K562 (cell line): ENCODE data around the gene COPS6. TPM values are rescaled to one million over a fixed set of nuclear protein-coding genes. Genes with fewer than 3 reads are reported as not detected.

Experiments used
- ATAC-seq: fragments of 200-7000 bp; cut with Tn5 transposase; 3 replicates; pipeline ENCODE4 v1.9.1; 2020; ENCODE audit warnings: moderate library complexity
- Bru-seq: library from RNA; stranded (reverse); fragments of 400-500 nt; gene quantifications from one replicate; lab custom pipeline; 2021; lab: Mats Ljungman, UMichigan
- BruChase-seq, 2 experiments: library from RNA; stranded (reverse); fragments of 400-500 nt; gene quantifications; one replicate each; lab custom pipeline; 2021; lab: Mats Ljungman, UMichigan
- BruUV-seq: library from RNA; stranded (reverse); fragments of 400-500 nt; replicated peaks from 2 replicates; lab custom pipeline; 2021; lab: Mats Ljungman, UMichigan
- CTCF ChIA-PET: fragments of 300-600 bp; formaldehyde crosslinking; extraction: SDS; loops from one replicate; lab custom pipeline; 2021; ENCODE audit warnings: low intra/inter-chr PET ratio; lab: Yijun Ruan, JAX
- POLR2A ChIA-PET: fragments of 300-600, 350-650 bp; sonication (Branson Sonifier 250); formaldehyde crosslinking; extraction: SDS; loops from one replicate; lab custom pipeline; 2021; ENCODE audit warnings: antibody characterized with exemption, inconsistent platforms; lab: Yijun Ruan, JAX
- DNase-seq, 4 experiments: peaks; one replicate each; pipeline versions ENCODE4 v3.0.0 to v3.0.0-alpha.2; 2011 to 2018; ENCODE audit warnings: low spot score in 3 of 4, mixed read lengths in 3 of 4; ENCODE audit errors: extremely low read depth in 1 of 4
- FAIRE-seq: peaks from 2 replicates; lab custom pipeline; 2011; peaks lifted over from hg19 to GRCh38; lab: Jason Lieb, UNC
- H2AFZ ChIP-seq: 2 replicates; pipeline ENCODE4 v1.6.0; 2011; ENCODE audit warnings: low read depth, low read length, control low read depth, inconsistent platforms
- H3K27ac ChIP-seq: fragments of 200-600 bp; 3 replicates; pipeline ENCODE4 v1.8.0; 2011; ENCODE audit warnings: low read depth, mild to moderate bottlenecking, control low read depth, inconsistent platforms, low read length, moderate library complexity, mixed read lengths; ENCODE audit errors: extremely low read depth
- H3K27me3 ChIP-seq, 2 experiments: fragments of 300-600 bp in 1 of 2; 2 replicates in 1 of 2; 3 replicates in 1 of 2; pipeline versions ENCODE4 v1.6.0 to v1.8.0; 2011; ENCODE audit warnings: inconsistent platforms in 2 of 2, low read length in 2 of 2, mild to moderate bottlenecking in 1 of 2, mixed read lengths in 1 of 2, moderate library complexity in 1 of 2; ENCODE audit not compliant: control insufficient read depth in 2 of 2, insufficient read depth in 2 of 2
- H3K36me3 ChIP-seq: fragments of 300-600 bp; 3 replicates; pipeline ENCODE4 v1.8.0; 2011; ENCODE audit warnings: mild to moderate bottlenecking, low read length, inconsistent platforms; ENCODE audit not compliant: control insufficient read depth, insufficient read depth
- H3K4me1 ChIP-seq, 2 experiments: fragments of 200-600 bp in 1 of 2; replicated peaks in 1 of 2; 2 replicates in 1 of 2; 3 replicates in 1 of 2; pipeline versions ENCODE4 v1.5.1 to v1.8.0; 2011; ENCODE audit warnings: inconsistent platforms in 2 of 2, low read length in 2 of 2, mild to moderate bottlenecking in 1 of 2, mixed read lengths in 1 of 2, moderate library complexity in 1 of 2; ENCODE audit not compliant: control insufficient read depth in 2 of 2, insufficient read depth in 2 of 2
- H3K4me2 ChIP-seq: 2 replicates; pipeline ENCODE4 v1.6.1; 2011; ENCODE audit warnings: low read length, control low read depth, inconsistent platforms, mixed read lengths; ENCODE audit not compliant: insufficient read depth
- H3K4me3 ChIP-seq: fragments of 200-600 bp; sonication (generic), shearing (Covaris generic); 2 replicates; pipeline ENCODE4 v1.5.1; 2016; ENCODE audit warnings: control low read depth, inconsistent platforms
- H3K79me2 ChIP-seq: fragments of 200-600 bp; 3 replicates; pipeline ENCODE4 v1.8.0; 2011; ENCODE audit warnings: low read length, inconsistent platforms; ENCODE audit not compliant: control insufficient read depth, insufficient read depth
- H3K9ac ChIP-seq, 2 experiments: 2 replicates each; pipeline versions ENCODE4 v1.6.0 to v1.6.1; 2011; ENCODE audit warnings: low read depth in 2 of 2, low read length in 2 of 2, control low read depth in 1 of 2, inconsistent platforms in 1 of 2, mild to moderate bottlenecking in 1 of 2, mixed read lengths in 1 of 2; ENCODE audit not compliant: insufficient read depth in 1 of 2
- H3K9me1 ChIP-seq: one replicate; pipeline ENCODE4 v1.6.0; 2011; ENCODE audit warnings: inconsistent platforms, mild to moderate bottlenecking, low read length, moderate library complexity; ENCODE audit not compliant: control insufficient read depth, insufficient read depth
- H3K9me3 ChIP-seq: replicated peaks from 2 replicates; pipeline ENCODE4 v1.5.1; 2011; ENCODE audit warnings: low read depth, low read length, inconsistent platforms; ENCODE audit not compliant: control insufficient read depth, insufficient read depth
- H4K20me1 ChIP-seq: replicated peaks from 2 replicates; pipeline ENCODE4 v1.6.1; 2011; ENCODE audit warnings: low read length, inconsistent platforms, mixed read lengths; ENCODE audit not compliant: control insufficient read depth, insufficient read depth
- GATAD2B ChIP-seq: fragments of 450-650 bp; IDR thresholded peaks from 2 replicates; pipeline ENCODE4 v1.6.1; 2017; ENCODE audit warnings: mild to moderate bottlenecking, borderline replicate concordance
- HDAC8 ChIP-seq: fragments of 450-650 bp; IDR thresholded peaks from 2 replicates; pipeline ENCODE4 v1.6.1; 2016; ENCODE audit warnings: mild to moderate bottlenecking, missing genetic modification characterization, moderate library complexity, missing compliant biosample characterization
- ILF3 ChIP-seq: fragments of 450-650 bp; IDR thresholded peaks from 2 replicates; pipeline ENCODE4 v1.6.1; 2018; ENCODE audit warnings: antibody characterized with exemption, mild to moderate bottlenecking, moderate library complexity, borderline replicate concordance
- ZBTB11 ChIP-seq, 3 experiments: fragments of 200-800 bp in 1 of 3; fragments of 250-450 bp in 1 of 3; fragments of 450-650 bp in 1 of 3; sonication (Bioruptor Pico) in 1 of 3; sonication (Bioruptor generic) in 1 of 3; formaldehyde crosslinking in 1 of 3; IDR thresholded peaks; 2 replicates each; pipeline versions ENCODE4 v1.6.1 to v1.8.0; 2016 to 2022; ENCODE audit warnings: mild to moderate bottlenecking in 2 of 3, missing genetic modification characterization in 2 of 3, missing compliant biosample characterization in 1 of 3, moderate library complexity in 1 of 3
- ZBTB33 ChIP-seq: sonication (generic); formaldehyde crosslinking; IDR thresholded peaks from 2 replicates; pipeline ENCODE4 v1.8.1; 2023; ENCODE audit warnings: mild to moderate bottlenecking, missing genetic modification reagents
- ZC3H11A ChIP-seq: IDR thresholded peaks from 2 replicates; pipeline ENCODE4 v1.6.1; 2012; ENCODE audit warnings: low read depth, low read length, improper control_type of control experiment
- ZNF445 ChIP-seq: fragments of 250-450 bp; sonication (Bioruptor Pico); IDR thresholded peaks from 2 replicates; pipeline ENCODE4 v1.4.0; 2020; ENCODE audit warnings: low read depth, mild to moderate bottlenecking, moderate library complexity
- WGBS: fragments of 100-300 bp; shearing (Covaris generic); methylation state at CpG from one replicate; pipeline ENCODE4 v1.1.6; 2016; ENCODE audit warnings: low coverage, mixed read lengths; ENCODE audit not compliant: insufficient coverage; ENCODE audit errors: missing lambda C conversion rate; 5-methylcytosine and 5-hydroxymethylcytosine counted together
- in situ Hi-C: fragments of 300-500 bp; cut with MboI; formaldehyde crosslinking; loops from 4 replicates; pipeline ENCODE4 v1.15.0; 2018; ENCODE audit warnings: inconsistent platforms, mixed read lengths
- intact Hi-C: fragments of 100-400 bp; cut with micrococcal nuclease; formaldehyde crosslinking; loops from 2 replicates; pipeline ENCODE4 v1.14.2; 2022
- long read RNA-seq, 3 experiments: library from polyadenylated mRNA in 2 of 3; library from RNA in 1 of 3; unstranded in 2 of 3; stranded (forward) in 1 of 3; transcript quantifications; one replicate each; pipeline ENCODE4 v2.0.0, GENCODE V29; 2019 to 2022
- polyA minus RNA-seq, 3 experiments: library from RNA; depleted of rRNA, polyadenylated mRNA; stranded (reverse); fragments of >200 nt; gene quantifications; 2 replicates each; pipeline ENCODE4 v1.2.3, GENCODE V29; 2011
- polyA plus RNA-seq, 8 experiments: library from polyadenylated mRNA; depleted of rRNA in 4 of 8; stranded (reverse) in 5 of 8; unstranded in 3 of 8; fragments of >200 nt; fragmentation: Nextera tagmentation in 2 of 8; fragmentation: Illumina TruSeq in 1 of 8; extraction: Ambion mirVana in 2 of 8; extraction: Trizol in 1 of 8; gene quantifications; 2 replicates each; pipeline versions ENCODE4 v1.2.1 to v1.2.3, GENCODE V29; 2011 to 2014; ENCODE audit warnings: inconsistent platforms in 1 of 8, missing spikeins in 1 of 8
- total RNA-seq, 7 experiments: library from RNA; depleted of rRNA in 6 of 7; stranded (reverse); fragments of >200 nt in 6 of 7; fragmentation: Illumina TruSeq in 2 of 7; extraction: Trizol in 2 of 7; gene quantifications; 2 replicates each; pipeline versions ENCODE4 v1.2.1 to v1.2.3, GENCODE V29; 2011 to 2021; ENCODE audit warnings: low replicate concordance in 1 of 7

The COPS6 gene
- total RNA-seq (2011; cell fraction: chromatin; rRNA removed; ENCODE audit: low replicate concordance): 151 and 243 TPM in 2 replicates
- 132 and 134 TPM in 2 replicates for total RNA-seq (2011; cell fraction: nucleolus; rRNA removed)
- total RNA-seq (2011; cell fraction: nucleoplasm; rRNA removed): 123 and 134 TPM in 2 replicates
- 102 and 119 TPM in 2 replicates for total RNA-seq (2014; rRNA removed)
- 56.4 and 64.2 TPM in 2 replicates for total RNA-seq (2014; rRNA removed; fragmentation: Illumina TruSeq; extraction: Trizol)
- total RNA-seq (2015; rRNA removed; fragmentation: Illumina TruSeq; extraction: Trizol): 60.1 and 63.0 TPM in 2 replicates
- total RNA-seq (2021): 168 TPM in 2 replicates
- 142 and 202 TPM in 2 replicates for polyA plus RNA-seq (2011; rRNA removed)
- 161 and 249 TPM in 2 replicates for polyA plus RNA-seq (2011; cell fraction: cytosol; rRNA removed)
- polyA plus RNA-seq (2011; cell fraction: nucleus; rRNA removed): 125 and 159 TPM in 2 replicates
- polyA plus RNA-seq (2012): 160 and 243 TPM in 2 replicates
- polyA plus RNA-seq (2014; fragmentation: Illumina TruSeq; extraction: Trizol): 176 and 194 TPM in 2 replicates
- polyA plus RNA-seq (2014; fragmentation: Nextera tagmentation; extraction: Ambion mirVana): 100 to 1,000 TPM; 160 to 331 TPM
- 212 and 232 TPM in 2 replicates for polyA plus RNA-seq (2014; rRNA removed)
- polyA minus RNA-seq (2011; rRNA and poly(A)+ RNA removed): 82.3 and 172 TPM in 2 replicates
- 57.4 and 102 TPM in 2 replicates for polyA minus RNA-seq (2011; cell fraction: cytosol; rRNA and poly(A)+ RNA removed)
- polyA minus RNA-seq (2011; cell fraction: nucleus; rRNA and poly(A)+ RNA removed): 37.4 and 39.0 TPM in 2 replicates
- percentile 95 among the genes with signal in this experiment for Bru-seq, nascent RNA
- BruChase-seq, experiment 1, labeled RNA remaining after a 2-hour chase: percentile 88 among the genes with signal in this experiment
- BruChase-seq, experiment 2, labeled RNA remaining after a 6-hour chase: percentile 88 among the genes with signal in this experiment
- long read RNA-seq, experiment 1, transcript COPS6-201 (10 exons, 1,432 nt): major isoform, 416 of 549 reads
- long read RNA-seq, experiment 1, transcript COPS6-202 (10 exons, 1,107 nt): minor isoform, 5 of 549 reads
- long read RNA-seq, experiment 1, partial matches to known transcripts: 99 of 549 reads
- long read RNA-seq, experiment 1, other reads (novel, unspliced or antisense): 23 of 549 reads
- long read RNA-seq, experiment 2, transcript COPS6-202 (10 exons, 1,107 nt): minor isoform, 11 of 286 reads
- long read RNA-seq, experiment 2, transcript COPS6-201 (10 exons, 1,432 nt): major isoform, 216 of 286 reads
- long read RNA-seq, experiment 2, partial matches to known transcripts: 29 of 286 reads
- long read RNA-seq, experiment 2, other reads (novel, unspliced or antisense): 27 of 286 reads
- long read RNA-seq, experiment 3, transcript COPS6-201 (10 exons, 1,432 nt): major isoform, 138 of 155 reads
- long read RNA-seq, experiment 3, partial matches to known transcripts: 6 of 155 reads
- long read RNA-seq, experiment 3, other reads (novel, unspliced or antisense): 7 of 155 reads

GRCh38 chr7:100088621-100089457 is at the start of gene COPS6:
Gene COPS6, plus strand, starts transcription at chr7:100088969. Its CDS starts 22 bp downstream, at chr7:100088991.
- H3K27ac ChIP-seq: peak within 1 kb of the TSS; percentile 97
- peak within 1 kb of the TSS; percentile 87 for H3K4me3 ChIP-seq
- H4K20me1 ChIP-seq: peaks cover 20% of the 10 kb centered on the region
- no peaks in the 10 kb centered on the region for H3K9me1 ChIP-seq
- no peaks in the 10 kb centered on the region for H3K9me3 ChIP-seq
- H3K4me1 ChIP-seq: peaks cover 23 to 26% of the 10 kb centered on the region in 2 experiments
- peak within 1 kb of the TSS; percentile 96 for H3K4me2 ChIP-seq
- WGBS: under 1% methylated on average over 54 of the region's 68 CpGs
- in situ Hi-C loops (no loop called here), intact Hi-C loops (no loop called here)
- TSS peak; percentile 55 for BruUV-seq
- peak within 1 kb of the TSS; percentile 96 to 97 for H3K9ac ChIP-seq
- H3K27me3 ChIP-seq: no peaks in the 10 kb centered on the region
- CTCF ChIA-PET: interaction anchor here (0.6 kb wide), 1 partner anchor 44 kb away, joined by 3 read pairs; no protein-coding TSS in a partner anchor
- FAIRE-seq (peak; percentile 64), ATAC-seq (peak; percentile 66), DNase-seq (peak; percentile 87 to 92 (median 90))
- H2AFZ ChIP-seq: peak within 1 kb of the TSS; percentile 98
- peaks cover 19% of the 10 kb centered on the region for H3K79me2 ChIP-seq
- POLR2A ChIA-PET: interaction anchor here (0.6 to 7.9 kb wide), 6 partner anchors 9 to 594 kb away, joined by 3 to 115 read pairs (median 3); partner anchors contain the start of genes AP4M1, LAMTOR4 and MCM7
- H3K36me3 ChIP-seq: peaks cover 41% of the 10 kb centered on the region
- peak; percentile 95 for TF ChIP-seq ZBTB33
- TF ChIP-seq ZNF445: peak; percentile 45
- TF ChIP-seq HDAC8 (tag): peak; percentile 82
- TF ChIP-seq ZBTB11 (CRISPR knock-in tag; IDR thresholded peaks at IDR 0.05): peak; percentile 43 to 92 (median 65); a peak in 5 of 6 replicates
- peak; percentile 65; the same call in 1 of the 2 replicates for TF ChIP-seq GATAD2B
- peak; percentile 32; the same call in 1 of the 2 replicates for TF ChIP-seq ZC3H11A
- TF ChIP-seq ILF3: peak; percentile 32; the same call in 1 of the 2 replicates
